Neuronal stem cell (in vitro differentiated cells): ENCODE results near the gene LIN28B.

Source experiments
- DNase-seq: peaks from one replicate; pipeline ENCODE4 v3.0.0-alpha.2; 2013; ENCODE audit warnings: low spot score
- H2AFZ ChIP-seq: one replicate; pipeline ENCODE4 v1.6.1; 2013; ENCODE audit warnings: mild to moderate bottlenecking, low read length, inconsistent platforms
- H2AK5ac ChIP-seq: 2 replicates; pipeline ENCODE4 v1.6.1; 2013; ENCODE audit warnings: low read depth, mild to moderate bottlenecking, inconsistent platforms, low read length, moderate library complexity, mixed read lengths
- H2BK120ac ChIP-seq: 2 replicates; pipeline ENCODE4 v1.6.1; 2013; ENCODE audit warnings: low read depth, mild to moderate bottlenecking, inconsistent platforms, low read length, moderate library complexity, mixed read lengths
- H2BK12ac ChIP-seq: one replicate; pipeline ENCODE4 v1.6.1; 2013; ENCODE audit warnings: low read length, inconsistent platforms
- H2BK15ac ChIP-seq: 2 replicates; pipeline ENCODE4 v1.6.1; 2013; ENCODE audit warnings: mild to moderate bottlenecking, low read length, inconsistent platforms, mixed read lengths
- H2BK5ac ChIP-seq: one replicate; pipeline ENCODE4 v1.6.1; 2013; ENCODE audit warnings: inconsistent platforms, mild to moderate bottlenecking, low read length, moderate library complexity
- H3K14ac ChIP-seq: one replicate; pipeline ENCODE4 v1.6.1; 2013; ENCODE audit warnings: low read length, inconsistent platforms
- H3K18ac ChIP-seq: 2 replicates; pipeline ENCODE4 v1.6.1; 2013; ENCODE audit warnings: low read length, inconsistent platforms
- H3K23ac ChIP-seq: 2 replicates; pipeline ENCODE4 v1.6.1; 2013; ENCODE audit warnings: low read depth, mild to moderate bottlenecking, mixed read lengths, low read length, inconsistent platforms; ENCODE audit not compliant: poor library complexity
- H3K27ac ChIP-seq: replicated peaks from 3 replicates; pipeline ENCODE4 v1.5.1; 2013; ENCODE audit warnings: low read length, inconsistent platforms
- H3K27me3 ChIP-seq, 3 experiments: 2 replicates each; pipeline ENCODE4 v1.6.1; 2013; ENCODE audit warnings: low read length in 3 of 3, mild to moderate bottlenecking in 2 of 3, inconsistent platforms in 1 of 3, low read depth in 1 of 3, mixed read lengths in 1 of 3, moderate library complexity in 1 of 3; ENCODE audit not compliant: control insufficient read depth in 3 of 3, insufficient read depth in 3 of 3
- H3K36me3 ChIP-seq, 2 donors: replicated peaks in 1 of 2; 2 replicates each; pipeline ENCODE4 v1.6.1; 2013; ENCODE audit warnings: low read length in 2 of 2; ENCODE audit not compliant: control insufficient read depth in 2 of 2, insufficient read depth in 2 of 2
- H3K4ac ChIP-seq: 2 replicates; pipeline ENCODE4 v1.6.1; 2013; ENCODE audit warnings: inconsistent platforms, mild to moderate bottlenecking, low read length, moderate library complexity
- H3K4me1 ChIP-seq, 2 donors: 1 replicate in 1 of 2; 2 replicates in 1 of 2; pipeline ENCODE4 v1.6.1; 2013; ENCODE audit warnings: low read length in 2 of 2, low read depth in 1 of 2; ENCODE audit not compliant: control insufficient read depth in 2 of 2, insufficient read depth in 1 of 2
- H3K4me2 ChIP-seq: one replicate; pipeline ENCODE4 v1.6.1; 2013; ENCODE audit warnings: mild to moderate bottlenecking, low read length, inconsistent platforms; ENCODE audit not compliant: insufficient read depth, poor library complexity, severe bottlenecking
- H3K4me3 ChIP-seq, 2 donors: 2 replicates each; pipeline ENCODE4 v1.5.1; 2013; ENCODE audit warnings: low read length in 2 of 2, mild to moderate bottlenecking in 2 of 2, inconsistent platforms in 1 of 2, moderate library complexity in 1 of 2
- H3K79me1 ChIP-seq: one replicate; pipeline ENCODE4 v1.6.1; 2013; ENCODE audit warnings: low read depth, mild to moderate bottlenecking, inconsistent platforms, low read length, moderate library complexity
- H3K9ac ChIP-seq: one replicate; pipeline ENCODE4 v1.6.1; 2013; ENCODE audit warnings: mild to moderate bottlenecking, low read depth, low read length, inconsistent platforms; ENCODE audit not compliant: poor library complexity
- H3K9me3 ChIP-seq, 2 donors: replicated peaks in 1 of 2; 2 replicates each; pipeline versions ENCODE3 to v1.6.1; 2013; ENCODE audit warnings: low read length in 2 of 2, mild to moderate bottlenecking in 2 of 2, inconsistent platforms in 1 of 2, low read depth in 1 of 2, mixed read lengths in 1 of 2, moderate library complexity in 1 of 2; ENCODE audit not compliant: control insufficient read depth in 2 of 2, insufficient read depth in 1 of 2
- H4K8ac ChIP-seq: one replicate; pipeline ENCODE4 v1.6.1; 2013; ENCODE audit warnings: low read depth, mild to moderate bottlenecking, inconsistent platforms, low read length, moderate library complexity
- H4K91ac ChIP-seq: one replicate; pipeline ENCODE4 v1.6.1; 2013; ENCODE audit warnings: low read length, low read depth, mild to moderate bottlenecking, inconsistent platforms; ENCODE audit not compliant: poor library complexity
- WGBS, 2 donors: extraction: QIAGEN DNeasy Blood & Tissue Kit; methylation state at CpG; one replicate each; pipeline ENCODE4 v1.1.7; 2013; ENCODE audit warnings: missing lambda C conversion rate in 2 of 2, mixed read lengths in 1 of 2; ENCODE audit not compliant: insufficient read length in 2 of 2, insufficient replicate concordance in 1 of 2; ENCODE audit errors: extremely low coverage in 2 of 2; 5-methylcytosine and 5-hydroxymethylcytosine counted together

The LIN28B gene

DNA sequence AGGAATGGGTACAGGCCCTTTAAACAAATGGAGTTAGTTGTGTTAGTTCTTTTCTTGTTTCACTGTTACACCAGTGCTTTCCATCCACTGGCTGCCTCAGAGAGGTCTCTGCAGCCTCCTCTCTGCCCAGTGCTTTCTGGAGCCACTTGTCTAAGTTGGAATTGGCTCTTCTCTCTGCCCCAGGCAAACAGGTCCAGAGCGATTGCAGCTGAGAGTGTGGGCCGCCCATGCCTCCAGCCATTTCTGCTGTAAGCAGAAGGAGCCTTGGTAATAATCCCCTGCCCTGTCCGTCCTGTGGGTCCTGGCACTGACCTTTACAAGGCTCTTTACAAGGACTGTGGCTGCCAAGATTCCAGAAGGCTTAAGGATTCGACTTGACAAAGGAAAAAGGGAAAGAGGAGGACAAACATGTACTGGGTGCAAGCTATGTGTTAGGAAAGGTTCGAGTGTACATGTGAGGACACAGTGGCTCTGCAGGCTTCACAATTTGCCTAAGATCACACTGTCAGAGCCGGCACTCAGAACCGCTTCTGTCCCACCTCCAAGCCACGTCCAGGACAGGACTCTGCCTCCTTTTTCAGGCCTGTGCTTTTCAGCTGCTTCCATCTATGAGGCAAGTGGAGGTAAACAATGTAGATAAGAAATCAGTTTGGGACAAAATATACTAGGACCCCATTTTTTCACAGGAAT, 134.4 kb downstream of the LIN28B start:
- Histone ChIP-seq H3K9me3 (no peaks in the 10 kb centered on the region), H3K79me1 (no peaks in the 10 kb centered on the region), H3K4me3 (no peak overlapping the region), H2BK12ac (no peak overlapping the region), H3K14ac (no peak overlapping the region), H3K4me2 (no peak overlapping the region), H3K4me1 (no peaks in the 10 kb centered on the region), H3K27ac (no peak overlapping the region), H3K27me3 (no peaks in the 10 kb centered on the region), H2BK15ac (no peak overlapping the region), H2AFZ (peak overlapping the region; percentile 7), H4K91ac (no peak overlapping the region), H3K18ac (no peak overlapping the region), H3K4ac (no peak overlapping the region), H3K23ac (no peak overlapping the region), H3K36me3 (no peaks in the 10 kb centered on the region), H2BK5ac (no peak overlapping the region), H3K9ac (no peak overlapping the region), H2BK120ac (no peak overlapping the region), H4K8ac (no peak overlapping the region), H2AK5ac (no peak overlapping the region)
- no CpG with 5 or more reads among the region's 8 CpGs for WGBS, 2 donors
- DNase-seq, result no peak

DNA sequence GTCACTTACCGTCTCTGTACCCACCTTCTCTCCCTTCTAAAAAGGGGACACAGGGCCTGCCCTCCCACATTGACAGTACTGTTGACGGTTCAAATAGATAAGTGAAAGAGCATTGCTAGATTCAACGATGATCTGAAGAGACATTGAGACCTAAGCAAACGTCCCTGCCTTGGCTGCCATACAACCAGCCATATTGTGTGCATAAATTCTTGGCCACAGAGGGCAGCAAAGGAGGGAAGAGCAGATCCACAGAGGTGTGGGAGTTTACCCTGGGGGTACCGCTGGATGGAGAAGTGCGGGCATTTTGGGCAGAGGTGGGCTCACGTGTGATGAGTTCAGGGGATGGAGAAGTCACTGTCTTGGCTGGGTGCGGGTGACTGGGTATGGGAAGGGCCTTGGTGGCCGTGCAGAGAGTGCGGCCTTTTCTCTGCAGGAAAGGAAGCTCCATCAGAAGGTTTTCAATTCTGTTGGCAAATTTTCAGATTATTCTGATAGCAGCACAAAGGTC, 137.3 kb downstream of the LIN28B start:
- no peak for DNase-seq
- H3K36me3 ChIP-seq, result peaks cover 0 to 2% of the 10 kb centered on the region in 2 donors
- no peak overlapping the region for H2BK15ac ChIP-seq
- H3K9ac ChIP-seq, result no peak overlapping the region
- H3K79me1 ChIP-seq, result no peaks in the 10 kb centered on the region
- H2AFZ ChIP-seq, result no peak overlapping the region
- H2AK5ac ChIP-seq, result no peak overlapping the region
- no peak overlapping the region for H4K8ac ChIP-seq
- no peak overlapping the region for H2BK5ac ChIP-seq
- no peak overlapping the region for H3K27ac ChIP-seq
- no peak overlapping the region for H2BK12ac ChIP-seq
- no peak overlapping the region for H3K4me3 ChIP-seq
- no peak overlapping the region for H3K4me2 ChIP-seq
- no peaks in the 10 kb centered on the region for H3K9me3 ChIP-seq
- H3K18ac ChIP-seq, result no peak overlapping the region
- no peaks in the 10 kb centered on the region for H3K4me1 ChIP-seq
- no CpG with 5 or more reads among the region's 10 CpGs for WGBS, 2 donors
- no peak overlapping the region for H3K4ac ChIP-seq
- H3K14ac ChIP-seq, result no peak overlapping the region
- H4K91ac ChIP-seq, result no peak overlapping the region
- H3K27me3 ChIP-seq, result no peaks in the 10 kb centered on the region
- H3K23ac ChIP-seq, result no peak overlapping the region
- no peak overlapping the region for H2BK120ac ChIP-seq

DNA sequence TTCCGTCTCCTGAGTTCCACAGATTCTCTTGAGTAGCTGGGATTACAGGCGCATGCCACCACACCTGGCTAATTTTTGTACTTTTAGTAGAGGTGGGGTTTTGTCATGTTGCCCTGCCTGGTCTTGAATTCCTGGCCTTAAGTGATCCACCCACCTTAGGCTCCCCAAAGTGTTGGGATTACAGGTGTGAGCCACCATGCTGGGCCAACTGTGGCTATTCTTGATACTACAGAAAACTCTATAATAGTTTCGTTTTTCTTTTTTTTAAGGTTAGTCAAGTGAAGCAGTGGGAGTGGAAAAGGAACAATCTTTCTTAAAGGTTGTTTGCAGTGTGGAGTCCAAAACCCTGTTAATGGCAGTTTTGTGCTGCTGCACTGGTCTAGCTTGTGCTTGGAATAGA, 138.2 kb downstream of the LIN28B start:
- no peak overlapping the region for H4K8ac ChIP-seq
- no CpG with 5 or more reads among the region's 3 CpGs for WGBS, 2 donors
- no peak overlapping the region for H2BK12ac ChIP-seq
- H2BK120ac ChIP-seq, result no peak overlapping the region
- H3K79me1 ChIP-seq, result no peaks in the 10 kb centered on the region
- H3K4me2 ChIP-seq, result no peak overlapping the region
- H3K4me1 ChIP-seq, result no peaks in the 10 kb centered on the region
- no peak overlapping the region for H2AFZ ChIP-seq
- H2BK5ac ChIP-seq, result no peak overlapping the region
- H3K18ac ChIP-seq, result no peak overlapping the region
- DNase-seq, result no peak
- no peak overlapping the region for H3K4me3 ChIP-seq
- H3K14ac ChIP-seq, result no peak overlapping the region
- H3K27ac ChIP-seq, result no peak overlapping the region
- H3K27me3 ChIP-seq, result no peaks in the 10 kb centered on the region
- H4K91ac ChIP-seq, result no peak overlapping the region
- H3K23ac ChIP-seq, result no peak overlapping the region
- no peak overlapping the region for H3K9ac ChIP-seq
- H3K4ac ChIP-seq, result no peak overlapping the region
- H3K36me3 ChIP-seq, result peaks cover 2 to 6% of the 10 kb centered on the region in 2 donors
- no peaks in the 10 kb centered on the region for H3K9me3 ChIP-seq
- H2AK5ac ChIP-seq, result no peak overlapping the region
- H2BK15ac ChIP-seq, result no peak overlapping the region

DNA sequence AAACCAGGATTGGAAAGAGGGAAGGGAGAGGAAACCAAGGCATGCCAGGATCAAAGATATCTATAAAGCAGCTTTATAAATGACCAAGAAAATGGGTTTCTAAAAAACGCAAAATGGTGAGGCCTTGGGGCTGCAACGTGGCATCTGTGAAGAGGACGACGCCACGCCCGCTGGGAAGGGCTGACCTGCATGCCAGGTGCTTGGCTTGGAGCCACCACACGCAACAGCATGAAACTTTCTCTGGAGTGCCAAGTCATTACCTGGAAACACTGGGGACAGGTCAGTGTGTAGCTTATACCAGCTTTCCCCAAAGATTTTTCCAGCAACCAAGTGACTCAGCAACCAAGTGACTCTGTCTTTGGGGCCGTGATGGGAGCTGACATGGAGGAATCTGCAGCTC, 140.4 kb downstream of the LIN28B start:
- Histone ChIP-seq H3K18ac (peak overlapping the region; percentile 82), H3K4me3 (no peak overlapping the region), H2BK12ac (no peak overlapping the region), H3K9me3 (no peaks in the 10 kb centered on the region), H3K79me1 (no peaks in the 10 kb centered on the region), H2BK15ac (no peak overlapping the region), H4K91ac (no peak overlapping the region), H3K27ac (no peak overlapping the region), H2AFZ (no peak overlapping the region), H3K4me1 (no peaks in the 10 kb centered on the region), H3K9ac (no peak overlapping the region), H3K36me3 (peaks cover 2 to 6% of the 10 kb centered on the region in 2 donors), H2BK120ac (no peak overlapping the region), H3K27me3 (no peaks in the 10 kb centered on the region), H3K23ac (no peak overlapping the region), H2BK5ac (no peak overlapping the region), H3K4me2 (no peak overlapping the region), H4K8ac (no peak overlapping the region), H3K4ac (no peak overlapping the region), H2AK5ac (no peak overlapping the region), H3K14ac (no peak overlapping the region)
- WGBS, 2 donors, result no CpG with 5 or more reads among the region's 8 CpGs
- no peak for DNase-seq
